Measurements from ENCODE around the gene PNLIPRP2. TPM values are rescaled to one million over a fixed set of nuclear protein-coding genes. Genes with fewer than 3 reads are reported as not detected.
A peak's percentile ranks its signal among the peaks of the same experiment; 100 is the strongest.

The PNLIPRP2 gene
- total RNA-seq, 1 experiment from 2014 or later = 0.24 TPM

- H3K14ac ChIP-seq (ENCODE audit: insufficient read depth, low read length) = no peak within 1 kb of the TSS
- H2BK5ac ChIP-seq (ENCODE audit: insufficient read length, low read length) = no peak within 1 kb of the TSS
- H4K8ac ChIP-seq (replicated peaks; ENCODE audit: insufficient read length, low read depth, low read length) = no peak within 1 kb of the TSS
- H3K27me3 Mint-ChIP-seq (ENCODE audit: low read depth) = no peaks in the 10 kb centered on the region; the same call in none of the 2 replicates
- H3K4me1 Mint-ChIP-seq = no peaks in the 10 kb centered on the region
- H4K20me1 ChIP-seq (ENCODE audit: control insufficient read depth, insufficient read depth, insufficient read length) = no peaks in the 10 kb centered on the region
- 0 out of 7 replicates have a peak within 1 kb of the TSS, but pooled peaks of 1 of the 3 experiments have one; percentile 48 for H3K27ac Mint-ChIP-seq
- no peaks in the 10 kb centered on the region for H3K4me1 ChIP-seq (ENCODE audit: insufficient read depth, low read length)
- no CpG with 5 or more reads among the region's 9 CpGs for WGBS (ENCODE audit: extremely low coverage, insufficient read length, low lambda C conversion rate)
- no peak within 1 kb of the TSS for H2AK5ac ChIP-seq (ENCODE audit: insufficient read length, low read length)
- no peak within 1 kb of the TSS for H3K4me2 ChIP-seq (ENCODE audit: insufficient read depth, insufficient read length, low read length)
- H3K23ac ChIP-seq (ENCODE audit: insufficient read length, low read depth, low read length) = no peak within 1 kb of the TSS
- H3K27ac ChIP-seq (ENCODE audit: insufficient read length, low read depth, low read length) = no peak within 1 kb of the TSS
- H3K9me3 ChIP-seq (ENCODE audit: control insufficient read depth, low read depth, low read length) = no peaks in the 10 kb centered on the region
- DNase-seq = no peak
- no peak within 1 kb of the TSS for H2BK15ac ChIP-seq (ENCODE audit: low read depth, low read length)
- no peak within 1 kb of the TSS for H2AFZ ChIP-seq (ENCODE audit: low read length)
- TF ChIP-seq CTCF (conservative IDR thresholded peaks at IDR 0.05) = no peak
- H3K27me3 ChIP-seq (ENCODE audit: insufficient read depth, low read length) = no peaks in the 10 kb centered on the region
- H3K9ac ChIP-seq (ENCODE audit: extremely low read depth, insufficient read length, low read length) = no peak within 1 kb of the TSS
- H3K79me2 ChIP-seq (ENCODE audit: insufficient read depth, low read length) = no peaks in the 10 kb centered on the region
- H2BK120ac ChIP-seq (ENCODE audit: low read depth, low read length, poor library complexity, severe bottlenecking) = no peak within 1 kb of the TSS
- H3K18ac ChIP-seq (ENCODE audit: insufficient read length, low read depth, low read length) = no peak within 1 kb of the TSS
- no peak within 1 kb of the TSS for H3K4me3 Mint-ChIP-seq
- H3K9me3 Mint-ChIP-seq = no peaks in the 10 kb centered on the region; a peak in 1 of 5 replicates
- no peak within 1 kb of the TSS for H3K4ac ChIP-seq (ENCODE audit: low read depth, low read length)
- no peak within 1 kb of the TSS for H2BK20ac ChIP-seq (ENCODE audit: low read depth, low read length, poor library complexity, severe bottlenecking)
- H3K56ac ChIP-seq (ENCODE audit: insufficient read length, low read depth, low read length) = no peak within 1 kb of the TSS
- H4K91ac ChIP-seq (ENCODE audit: insufficient read length, low read depth, low read length) = no peak within 1 kb of the TSS
- no peak within 1 kb of the TSS for H3T11ph ChIP-seq (ENCODE audit: low read length)
- H3K79me1 ChIP-seq (ENCODE audit: insufficient read depth, low read depth, low read length, poor library complexity, severe bottlenecking) = no peaks in the 10 kb centered on the region
- H2BK12ac ChIP-seq (ENCODE audit: insufficient read length, low read depth, low read length) = no peak within 1 kb of the TSS
- no peaks in the 10 kb centered on the region for H3K36me3 Mint-ChIP-seq (ENCODE audit: insufficient read depth in 1 of 3, low read depth in 3 of 3)
- H4K5ac ChIP-seq (ENCODE audit: insufficient read length, low read depth, low read length) = no peak within 1 kb of the TSS
- no peaks in the 10 kb centered on the region for H3K23me2 ChIP-seq (ENCODE audit: insufficient read length, low read depth, low read length, poor library complexity, severe bottlenecking)
Measured at GRCh38 chr10:116590590-116591444, 29.9 kb upstream of the PNLIPRP2 start, which contains the start of gene PNLIPRP1. PNLIPRP1 (plus strand) TSS chr10:116590959; CDS start chr10:116591130, 171 bp downstream.
